HCT116 (cell line): Measurements from ENCODE around the gene CUEDC2. TPM values are rescaled to one million over a fixed set of nuclear protein-coding genes. Genes with fewer than 3 reads are reported as not detected.

Experiments
- ATAC-seq: fragments of 200-7000 bp; cut with Tn5 transposase; 2 replicates; pipeline ENCODE4 v1.9.1; 2020; ENCODE audit warnings: mild to moderate bottlenecking, moderate library complexity
- BruUV-seq: library from RNA; stranded (reverse); fragments of 400-500 nt; replicated peaks from 2 replicates; lab custom pipeline; 2021; lab: Mats Ljungman, UMichigan
- CTCF ChIA-PET: fragments of 300-600 bp; sonication (Branson Sonifier 250); formaldehyde crosslinking; loops from one replicate; lab custom pipeline; 2021; ENCODE audit warnings: antibody characterized with exemption; lab: Charles Lee
- POLR2A ChIA-PET: fragments of 300-600, 350-600 bp; sonication (Branson Sonifier 250); formaldehyde crosslinking; loops from one replicate; lab custom pipeline; 2021; ENCODE audit warnings: antibody characterized with exemption; lab: Charles Lee
- RAD21 ChIA-PET, 2 experiments: fragments of 300-600 bp; sonication (Branson Sonifier 250); formaldehyde crosslinking; loops; one replicate each; lab custom pipeline; 2023; ENCODE audit warnings: low total read pairs in 2 of 2; ENCODE audit not compliant: uncharacterized antibody in 2 of 2, unreplicated experiment in 2 of 2, low non-redundant PET in 1 of 2; lab: Charles Lee
- DNase-seq: peaks from one replicate; pipeline ENCODE4 v3.0.0-alpha.2; 2010; ENCODE audit warnings: low read depth, low spot score
- H2AFZ ChIP-seq: fragments of 200-600 bp; shearing (Covaris generic), sonication (generic); 2 replicates; pipeline ENCODE4 v1.6.1; 2017; ENCODE audit warnings: low read depth, mixed run types, mixed read lengths, antibody characterized with exemption, low read length; ENCODE audit not compliant: poor library complexity, severe bottlenecking
- H3K27ac ChIP-seq: 2 replicates; pipeline ENCODE4 v1.5.1; 2012; ENCODE audit warnings: low read depth, low read length
- H3K27me3 ChIP-seq: fragments of 200-600 bp; sonication (generic); 2 replicates; pipeline ENCODE4 v1.6.1; 2016; ENCODE audit warnings: mixed run types, low read length, mixed read lengths; ENCODE audit not compliant: insufficient read depth
- H3K36me3 ChIP-seq, 2 experiments: fragments of 200-500 bp in 1 of 2; fragments of 200-600 bp in 1 of 2; sonication (Bioruptor generic) in 1 of 2; sonication (generic) in 1 of 2; 2 replicates each; pipeline versions ENCODE4 v1.5.1 to v1.6.1; 2014 to 2016; ENCODE audit warnings: low read length in 2 of 2, inconsistent platforms in 1 of 2, mixed read lengths in 1 of 2, mixed run types in 1 of 2; ENCODE audit not compliant: insufficient read depth in 2 of 2, control insufficient read depth in 1 of 2
- H3K4me1 ChIP-seq, 2 experiments: fragments of 200-600 bp in 1 of 2; sonication (generic) in 1 of 2; 2 replicates each; pipeline versions ENCODE4 v1.5.1 to v1.6.1; 2012 to 2017; ENCODE audit warnings: low read length in 2 of 2, inconsistent platforms in 1 of 2, mild to moderate bottlenecking in 1 of 2, mixed read lengths in 1 of 2, mixed run types in 1 of 2, moderate library complexity in 1 of 2; ENCODE audit not compliant: insufficient read depth in 2 of 2, control insufficient read depth in 1 of 2
- H3K4me2 ChIP-seq: fragments of 200-600 bp; sonication (generic); 2 replicates; pipeline ENCODE4 v1.6.1; 2017; ENCODE audit warnings: mixed run types, low read length, mixed read lengths
- H3K4me3 ChIP-seq, 2 experiments: fragments of 200-600 bp in 1 of 2; sonication (generic) in 1 of 2; replicated peaks in 1 of 2; 2 replicates each; pipeline ENCODE4 v1.5.1; 2011 to 2016; ENCODE audit warnings: low read length in 2 of 2, control low read depth in 1 of 2, low read depth in 1 of 2, mild to moderate bottlenecking in 1 of 2, mixed read lengths in 1 of 2, mixed run types in 1 of 2
- H3K79me2 ChIP-seq: fragments of 200-600 bp; sonication (generic); 2 replicates; pipeline ENCODE4 v1.6.1; 2017; ENCODE audit warnings: mild to moderate bottlenecking, mixed run types, low read length, moderate library complexity, mixed read lengths; ENCODE audit not compliant: insufficient read depth
- H3K9ac ChIP-seq: fragments of 200-600 bp; sonication (generic); 2 replicates; pipeline ENCODE4 v1.6.1; 2016; ENCODE audit warnings: low read length, mixed read lengths
- H3K9me2 ChIP-seq: fragments of 200-600 bp; sonication (generic), shearing (Covaris generic); 2 replicates; pipeline ENCODE4 v1.6.1; 2017; ENCODE audit warnings: mixed run types, mild to moderate bottlenecking, moderate library complexity; ENCODE audit not compliant: insufficient read depth
- H3K9me3 ChIP-seq, 2 experiments: fragments of 200-500 bp in 1 of 2; fragments of 200-600 bp in 1 of 2; sonication (Bioruptor generic) in 1 of 2; sonication (generic) in 1 of 2; 2 replicates each; pipeline ENCODE4 v1.6.1; 2014 to 2017; ENCODE audit warnings: low read length in 2 of 2, mixed read lengths in 2 of 2, inconsistent platforms in 1 of 2, low read depth in 1 of 2, mild to moderate bottlenecking in 1 of 2, mixed run types in 1 of 2, moderate library complexity in 1 of 2; ENCODE audit not compliant: control insufficient read depth in 1 of 2, insufficient read depth in 1 of 2
- H4K20me1 ChIP-seq: fragments of 200-600 bp; sonication (generic), shearing (Covaris generic); 2 replicates; pipeline ENCODE4 v1.6.1; 2017; ENCODE audit warnings: mixed run types, mild to moderate bottlenecking, moderate library complexity; ENCODE audit not compliant: insufficient read depth
- ATF3 ChIP-seq: IDR thresholded peaks from 2 replicates; pipeline ENCODE4 v1.6.1; 2012
- EGR1 ChIP-seq: IDR thresholded peaks from 2 replicates; pipeline ENCODE4 v1.6.1; 2012; ENCODE audit warnings: low read depth
- EZH2 ChIP-seq: fragments of 200-600 bp; sonication (generic); IDR thresholded peaks from 2 replicates; pipeline ENCODE4 v1.6.1; 2017; ENCODE audit warnings: antibody characterized with exemption, mixed run types
- REST ChIP-seq: IDR thresholded peaks from 2 replicates; pipeline ENCODE4 v1.6.1; 2012; ENCODE audit warnings: low read depth
- YY1 ChIP-seq: IDR thresholded peaks from 2 replicates; pipeline ENCODE4 v1.6.1; 2011; ENCODE audit warnings: low read length, low read depth, moderate library complexity, mild to moderate bottlenecking; ENCODE audit not compliant: insufficient replicate concordance; ENCODE audit errors: extremely low read depth
- ZBTB33 ChIP-seq: IDR thresholded peaks from 2 replicates; pipeline ENCODE4 v1.6.1; 2011; ENCODE audit warnings: mild to moderate bottlenecking, low read length, moderate library complexity; ENCODE audit not compliant: insufficient replicate concordance; ENCODE audit errors: extremely low read depth
- ZFX ChIP-seq: fragments of 450-650 bp; IDR thresholded peaks from 2 replicates; pipeline ENCODE4 v1.6.1; 2017
- intact Hi-C: fragments of 100-400 bp; cut with micrococcal nuclease; formaldehyde crosslinking; loops from 2 replicates; pipeline ENCODE4 v1.10.0; 2022
- total RNA-seq: library from RNA; stranded (reverse); gene quantifications from one replicate; pipeline ENCODE4 v1.2.1, GENCODE V29; 2021; ENCODE audit not compliant: unreplicated experiment

CUEDC2 gene
- total RNA-seq, 1 experiment from 2014 or later, result 96.7 TPM

- no peak for TF ChIP-seq EGR1
These were observed 2.7 kb upstream of the CUEDC2 start (continued) for GRCh38 chr10:102435133-102435497.

- BruUV-seq, result no TSS peak
- H4K20me1 ChIP-seq, result no peaks in the 10 kb centered on the region
- no peak for DNase-seq
- TF ChIP-seq YY1, result no peak
- no peak for TF ChIP-seq ZFX
- no peak for TF ChIP-seq EZH2
- no peak for TF ChIP-seq ATF3
- TF ChIP-seq REST, result no peak
- TF ChIP-seq ZBTB33, result no peak
- TF ChIP-seq, all 23 proteins: peak for 0
- ChIA-PET CTCF (interaction anchor here (1.1 kb wide), 1 partner anchor 12 kb away, joined by 3 read pairs; no protein-coding TSS in a partner anchor), RAD21 (no interaction called here), POLR2A (interaction anchor here (0.9 to 6.6 kb wide), 2 partner anchors 12 to 17 kb away, joined by 3 to 36 read pairs; partner anchors contain the start of gene C10orf95)
- intact Hi-C loops, result no loop called here
- no peak overlapping the region for H3K9ac ChIP-seq
- H3K4me1 ChIP-seq, result peaks cover 0 to 26% of the 10 kb centered on the region in 2 experiments; a peak in 2 of 4 replicates
- ATAC-seq, result no peak
- no peaks in the 10 kb centered on the region for H3K9me3 ChIP-seq
- no peak overlapping the region for H2AFZ ChIP-seq
- H3K36me3 ChIP-seq, result no peaks in the 10 kb centered on the region
- H3K9me2 ChIP-seq, result no peaks in the 10 kb centered on the region
- no peak overlapping the region for H3K4me2 ChIP-seq
- no peak overlapping the region for H3K27ac ChIP-seq
- H3K4me3 ChIP-seq, result no peak overlapping the region
- peaks cover 7% of the 10 kb centered on the region; the same call in 1 of the 2 replicates for H3K27me3 ChIP-seq
- H3K79me2 ChIP-seq, result peaks cover 19% of the 10 kb centered on the region
These were observed 2.2 kb upstream of the CUEDC2 start for GRCh38 chr10:102434394-102435132.
